Smooth muscle cell of the brain vasculature (primary cell): Measurements from ENCODE around the gene SEC24D.

Experiments used
- DNase-seq: peaks from one replicate; pipeline ENCODE4 v3.0.0-alpha.2; 2012; ENCODE audit warnings: low read depth, low spot score

SEC24D gene

GRCh38 chr4:118773429-118773792, 62.5 kb downstream of the SEC24D start:
- DNase-seq = no peak

DNA sequence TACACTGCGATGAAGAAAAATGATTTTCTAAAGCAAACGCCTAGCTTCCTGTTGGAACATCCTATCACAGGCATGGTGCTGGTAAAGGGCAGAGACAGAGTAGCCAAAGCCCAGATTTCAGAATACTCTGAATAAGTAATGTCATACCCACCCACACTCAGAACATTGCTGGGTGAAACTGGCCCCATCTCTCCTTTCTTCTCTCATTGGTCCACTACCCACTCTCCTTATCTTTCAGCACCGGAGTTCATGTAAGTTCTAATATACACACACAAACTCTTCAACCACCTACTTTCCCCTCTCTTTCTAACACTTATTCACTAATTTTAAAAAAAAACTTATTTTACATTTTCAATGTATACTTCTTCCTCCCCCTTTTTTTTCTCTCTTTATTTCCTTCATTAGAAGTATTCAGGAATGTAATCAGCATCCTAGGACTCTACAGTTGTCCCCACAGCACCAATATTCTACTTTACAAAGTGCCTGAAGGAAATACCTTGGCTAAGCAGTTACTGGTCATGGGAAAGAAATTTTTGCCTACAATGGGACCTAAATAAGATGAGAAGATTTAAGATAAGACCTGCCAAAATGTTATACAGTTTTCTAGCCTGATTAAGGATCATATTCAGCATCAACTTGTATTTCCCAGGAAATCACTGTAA, 63.0 kb downstream of the SEC24D start:
- no peak for DNase-seq

- no peak for DNase-seq
These were observed 63.7 kb downstream of the SEC24D start for GRCh38 chr4:118772081-118772766.

GRCh38 chr4:118770741-118771187, 65.2 kb downstream of the SEC24D start:
- DNase-seq = no peak

GRCh38 chr4:118769161-118769560, 66.8 kb downstream of the SEC24D start:
- no peak for DNase-seq

- DNase-seq = no peak
These were observed 68.8 kb downstream of the SEC24D start for GRCh38 chr4:118767109-118767508.

- DNase-seq = peak; percentile 89
These were observed 70.5 kb downstream of the SEC24D start for GRCh38 chr4:118765399-118765798.

DNA sequence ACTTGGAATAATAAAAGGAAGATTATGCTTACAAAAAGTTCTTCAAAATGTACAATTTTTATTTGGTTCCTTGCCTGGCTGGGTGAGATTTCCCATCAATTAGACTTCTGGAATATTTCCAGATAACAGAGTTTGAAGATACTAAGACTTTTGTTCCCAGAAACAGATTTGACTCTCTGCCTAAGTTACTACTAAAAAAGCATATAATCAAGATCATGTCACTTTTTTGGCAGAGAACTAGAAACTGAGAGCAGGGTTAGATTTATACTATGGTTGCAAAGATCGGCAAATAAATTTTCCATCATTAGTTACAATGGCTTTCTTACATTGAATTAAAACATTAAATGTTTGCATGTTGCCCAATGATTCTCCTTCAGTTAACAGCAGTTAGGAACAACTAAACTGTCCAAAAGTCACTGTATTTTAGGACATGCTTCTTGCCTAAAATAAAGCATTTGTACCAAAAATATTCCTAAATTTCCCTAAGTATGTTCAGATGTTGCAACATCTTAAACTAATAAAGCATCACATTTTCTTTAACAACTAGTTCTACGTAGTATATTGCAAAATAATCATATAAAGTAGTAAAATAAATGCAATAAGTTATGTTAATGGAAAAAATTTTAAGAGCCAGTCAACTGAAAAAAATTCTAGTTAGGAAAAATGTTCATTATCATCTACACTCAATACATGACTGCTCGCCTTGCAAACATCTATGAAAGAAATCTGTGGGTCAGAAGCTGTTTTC, 73.0 kb downstream of the SEC24D start:
- no peak for DNase-seq

DNA sequence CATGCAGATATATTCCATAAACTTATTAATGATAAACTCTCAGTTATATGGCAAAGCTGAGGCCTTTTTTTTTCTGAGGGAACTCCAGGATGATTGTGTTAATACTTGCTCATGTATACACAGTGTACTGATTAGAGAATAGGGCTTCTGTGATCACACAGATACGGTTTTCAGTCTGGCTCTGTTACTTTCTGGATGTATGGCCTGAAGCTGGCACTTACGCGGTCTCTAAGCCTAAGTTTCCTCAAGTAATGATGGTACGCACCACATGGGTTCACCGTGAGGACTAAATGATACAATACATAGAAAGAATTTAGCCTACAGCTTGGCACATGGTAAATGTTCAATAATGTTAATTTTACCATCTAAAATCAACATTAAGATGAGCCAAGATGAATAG, 73.8 kb downstream of the SEC24D start:
- no peak for DNase-seq

DNA sequence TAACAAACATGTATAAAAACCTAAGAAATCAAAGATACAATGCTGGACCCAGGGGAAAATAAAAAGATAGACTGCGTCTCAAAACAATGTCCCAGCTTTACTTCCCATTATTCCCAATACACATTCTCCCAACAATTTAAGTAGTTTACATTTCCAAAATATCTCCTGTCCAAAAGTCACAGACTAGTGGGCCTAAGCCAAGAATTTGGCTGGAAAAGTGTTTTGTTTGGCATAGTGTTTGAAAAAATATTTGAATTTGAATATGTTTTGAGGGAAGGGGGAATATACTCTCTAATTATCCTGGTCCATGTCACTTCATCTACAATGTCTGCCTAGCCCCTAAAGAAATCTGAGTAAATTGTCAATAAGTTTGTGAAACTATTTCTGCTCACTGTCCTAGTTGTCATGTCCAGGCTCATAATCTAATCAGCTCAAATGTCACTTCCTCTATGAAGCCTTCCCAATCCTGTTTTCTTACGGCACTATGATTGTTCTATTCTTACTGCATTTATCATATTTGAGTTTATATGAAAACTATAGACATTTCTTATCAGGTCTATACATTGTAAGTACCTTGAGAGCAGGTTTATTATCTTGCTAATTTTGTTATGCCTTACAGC, 74.4 kb downstream of the SEC24D start:
- DNase-seq = no peak

DNA sequence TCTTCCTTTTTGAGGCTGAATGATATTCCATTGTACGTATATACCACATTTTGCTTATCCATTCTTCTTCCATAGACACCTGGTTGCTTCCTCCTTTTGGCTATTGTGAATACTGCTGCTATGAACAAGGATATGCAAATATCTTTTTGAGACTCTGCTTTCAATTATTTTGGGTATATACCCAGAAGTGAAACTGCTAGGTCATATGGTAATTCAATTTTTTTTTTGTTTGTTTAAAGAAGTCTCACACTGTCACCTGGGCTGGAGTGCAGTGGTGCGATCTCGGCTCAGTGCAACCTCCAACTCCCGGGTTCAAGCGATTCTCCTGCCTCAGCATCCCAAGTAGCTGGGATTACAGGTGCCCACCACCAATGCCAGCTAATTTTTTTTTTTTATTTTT, 75.4 kb downstream of the SEC24D start:
- DNase-seq = no peak

DNA sequence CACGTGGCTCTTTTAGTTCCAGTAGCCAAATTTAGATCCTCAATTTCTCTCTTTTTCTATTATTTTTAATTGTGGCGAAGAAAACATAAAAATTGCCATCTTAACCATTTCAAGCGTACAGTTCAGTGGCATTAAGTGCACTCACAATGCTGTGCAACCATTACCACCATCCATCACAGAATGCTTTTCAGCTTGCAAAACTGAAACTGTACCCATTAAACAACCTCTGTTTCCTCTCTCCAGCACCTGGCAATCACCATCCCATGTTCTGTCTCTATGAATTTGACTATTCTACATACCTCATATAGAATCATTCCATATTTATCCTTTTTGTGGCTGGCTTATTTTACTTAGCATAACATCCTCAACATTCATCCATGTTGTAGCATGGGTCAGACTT, 75.8 kb downstream of the SEC24D start:
- no peak for DNase-seq

- DNase-seq = no peak
These were observed 76.4 kb downstream of the SEC24D start for GRCh38 chr4:118759481-118759880.

DNA sequence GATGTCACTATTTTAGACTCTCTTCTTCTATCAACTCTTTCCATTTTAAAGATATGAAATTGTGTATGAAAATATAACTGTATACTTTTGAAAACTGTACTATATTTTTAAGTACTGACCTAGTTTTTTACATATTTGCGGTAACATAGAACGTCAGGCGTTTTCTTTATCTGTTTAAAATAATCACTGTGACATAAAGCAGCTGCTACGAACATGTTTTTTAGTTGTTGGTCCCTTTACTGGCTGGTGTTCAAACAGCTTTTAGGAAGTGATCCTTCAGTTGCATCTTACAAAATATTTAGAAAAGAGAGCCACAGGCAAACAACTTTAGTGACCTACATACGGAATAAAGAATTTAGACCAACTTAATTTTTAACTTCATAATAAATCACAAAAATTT, 77.6 kb downstream of the SEC24D start:
- DNase-seq = no peak

GRCh38 chr4:118757761-118758251, 78.1 kb downstream of the SEC24D start:
- no peak for DNase-seq

- DNase-seq = no peak
These were observed 79.0 kb downstream of the SEC24D start for GRCh38 chr4:118756958-118757357.

DNA sequence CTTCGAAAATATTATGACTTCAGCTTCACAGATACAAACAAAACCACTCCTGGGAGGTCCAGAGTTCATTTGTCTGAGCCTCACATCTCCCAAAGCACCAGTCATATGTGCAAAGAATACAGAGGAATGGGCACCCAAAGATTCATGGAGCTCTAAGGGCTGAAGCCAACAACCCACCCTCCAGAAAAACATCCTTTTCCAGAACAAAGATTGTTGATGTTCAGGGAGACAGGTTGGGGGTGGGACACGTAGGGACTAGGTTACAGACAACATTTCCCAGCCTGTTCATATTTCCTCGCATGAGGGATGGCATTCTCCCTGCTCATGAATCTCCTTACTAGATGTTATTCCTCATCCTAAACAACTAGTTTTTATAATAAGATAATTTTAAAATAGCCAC, 79.5 kb downstream of the SEC24D start:
- DNase-seq = no peak

DNA sequence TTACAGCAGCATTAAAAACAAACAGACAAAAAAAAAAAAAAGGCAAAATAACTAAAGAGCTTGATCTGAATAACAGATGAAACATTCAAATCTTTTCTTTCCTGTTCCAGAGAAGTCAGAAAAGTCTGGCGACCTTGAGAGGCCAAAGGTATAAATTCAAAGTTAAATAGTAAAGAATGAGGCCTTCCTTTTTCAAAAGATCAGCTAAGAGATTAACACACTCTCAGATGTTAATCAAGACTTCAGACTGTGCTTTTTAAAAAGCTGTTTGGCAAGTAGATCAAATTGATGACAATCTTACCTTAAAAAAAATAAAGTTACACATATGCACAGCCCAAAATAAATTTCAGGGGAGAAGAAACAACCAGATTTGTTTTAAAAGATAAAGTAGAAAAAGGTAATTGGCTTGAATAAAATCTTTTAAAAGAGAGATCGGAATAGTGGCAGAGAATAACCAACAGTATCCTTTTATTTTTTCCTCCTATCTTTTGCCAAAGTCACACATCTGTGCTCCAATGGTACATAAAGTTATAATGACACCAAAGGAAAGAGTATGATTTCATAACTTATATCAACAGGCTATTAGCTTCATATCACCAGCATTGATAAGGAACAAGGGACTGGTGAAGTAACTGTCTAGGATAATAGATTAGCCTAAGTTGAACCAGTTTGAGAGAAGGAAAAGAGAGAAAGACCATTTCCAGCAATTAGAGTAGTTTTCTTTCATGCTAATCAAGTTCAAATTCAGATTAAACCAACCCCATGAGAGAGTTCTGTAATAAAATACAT, 80.3 kb downstream of the SEC24D start:
- DNase-seq = no peak

DNA sequence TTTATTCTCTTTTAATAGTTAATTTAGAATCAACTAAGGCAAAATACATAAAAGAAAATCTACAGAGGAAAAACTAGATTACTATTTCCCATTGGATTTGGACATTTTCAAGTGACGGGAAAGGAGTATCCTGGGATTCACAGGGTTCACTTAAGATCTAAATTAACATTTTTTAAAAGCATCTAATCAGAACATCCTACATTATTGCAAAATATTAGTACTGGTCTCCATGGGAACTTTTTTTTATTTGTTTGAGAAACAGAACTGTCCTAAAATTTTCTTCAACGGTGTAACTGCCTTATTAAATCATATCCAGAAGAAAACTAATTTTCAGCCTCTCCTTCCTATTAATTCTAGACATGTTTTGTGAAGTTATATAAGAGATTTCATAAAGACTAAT, 81.0 kb downstream of the SEC24D start:
- no peak for DNase-seq

DNA sequence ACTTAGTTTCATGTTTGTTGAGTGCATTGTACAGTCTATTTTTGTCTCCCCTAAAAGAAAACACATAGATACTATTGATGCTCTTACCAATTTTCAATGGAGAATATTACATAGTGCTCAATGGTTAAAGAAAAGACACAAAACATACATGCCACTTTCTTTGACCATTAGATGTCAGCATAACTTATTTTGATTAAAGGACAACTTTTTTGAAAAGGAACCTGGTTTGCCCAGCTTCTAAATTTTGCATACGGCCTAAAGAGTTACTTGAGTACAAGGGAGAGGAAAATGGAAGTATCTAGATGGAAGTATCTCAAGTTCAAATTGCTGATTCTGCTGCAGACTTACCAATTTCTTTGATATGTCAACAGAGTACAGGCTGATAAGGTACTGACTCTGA, 82.2 kb downstream of the SEC24D start:
- DNase-seq = no peak

DNA sequence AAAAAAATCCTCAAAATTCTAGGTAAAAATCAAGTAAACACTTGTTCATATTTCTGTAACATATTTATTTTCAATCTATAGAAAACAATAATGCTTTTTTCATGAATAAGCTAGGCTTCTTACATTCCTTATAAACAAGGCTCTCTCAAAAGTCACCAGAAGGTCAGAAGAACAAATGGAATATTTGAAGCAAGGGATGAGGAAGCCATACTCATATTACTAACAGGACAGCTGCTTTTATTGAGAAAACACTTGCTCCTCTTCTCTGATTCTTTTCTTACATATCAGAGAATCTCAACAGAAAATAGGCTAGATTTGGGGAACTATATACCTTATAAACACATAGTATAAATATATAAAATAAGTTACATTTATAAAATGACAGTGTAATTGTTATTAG, 82.8 kb downstream of the SEC24D start:
- DNase-seq = no peak
